GM21423 (cell line): Measurements from ENCODE around the gene CTNND2.
"Not testable (repeated sequence)": the region's sequence is repeated elsewhere in the genome, so short reads cannot be mapped to it uniquely, and the experiment has no call there.

Experiments
- ATAC-seq: cut with Tn5 transposase; IDR thresholded peaks from one replicate; pipeline ENCODE4 v1.9.1; 2021; ENCODE audit warnings: mild to moderate bottlenecking, moderate library complexity; ENCODE audit not compliant: unreplicated experiment

Gene CTNND2

DNA sequence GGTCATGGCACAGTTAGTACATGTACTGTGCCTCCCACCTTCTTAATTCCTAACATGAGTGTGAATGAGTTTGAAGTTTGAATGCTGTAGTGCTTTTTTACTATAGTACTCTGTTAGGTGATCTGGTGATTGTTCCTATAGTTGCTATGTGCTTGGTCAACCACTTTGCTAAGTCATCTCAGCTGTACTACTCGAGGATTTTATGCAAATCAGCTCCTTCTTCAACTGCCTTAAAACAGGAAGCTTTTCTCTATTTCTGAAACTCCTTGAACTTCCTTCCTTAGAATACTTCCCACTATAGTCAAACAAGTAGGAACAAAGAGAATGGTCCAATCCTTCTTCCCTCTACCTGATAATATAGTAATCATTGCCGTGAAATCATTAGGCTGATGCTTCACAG is 219.6 kb downstream of the CTNND2 start:
- ATAC-seq, result no peak

DNA sequence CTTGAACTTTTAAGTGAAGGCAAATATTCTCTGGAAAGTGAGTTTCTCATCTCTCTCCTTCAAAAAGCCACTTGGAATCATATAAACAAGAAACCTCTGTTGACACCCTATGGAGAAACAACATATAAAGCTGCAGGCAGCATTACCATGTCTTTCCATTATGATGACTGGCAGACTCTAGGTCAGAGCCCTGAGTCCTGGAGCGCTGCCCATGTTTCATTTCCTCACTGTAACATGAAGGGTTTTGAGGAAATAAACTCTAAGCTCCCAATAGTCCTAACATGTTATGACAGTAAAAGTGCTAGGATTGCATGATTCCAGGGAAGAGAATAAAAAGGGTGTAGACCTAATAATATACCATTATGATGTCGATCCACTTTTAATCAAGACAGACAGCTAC is 220.6 kb downstream of the CTNND2 start:
- ATAC-seq, result no peak

DNA sequence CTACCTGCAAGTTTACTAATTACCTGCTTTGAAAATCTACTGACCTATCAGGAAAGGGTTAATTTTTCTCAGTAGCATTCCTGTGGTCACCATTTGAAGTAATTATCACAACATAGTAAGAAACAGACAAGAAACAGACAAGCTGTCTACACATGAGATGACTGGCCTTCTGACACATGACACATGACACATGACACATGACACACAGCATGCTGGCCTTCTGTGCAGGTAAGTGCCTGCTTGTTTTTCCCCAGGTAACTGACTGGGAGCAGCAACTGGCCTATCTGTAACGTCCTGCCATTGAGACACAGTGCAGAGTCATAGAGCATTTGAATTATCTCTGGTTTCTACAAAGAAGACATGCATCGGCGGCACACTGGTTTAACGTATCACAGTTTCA is 222.4 kb downstream of the CTNND2 start:
- no peak for ATAC-seq

DNA sequence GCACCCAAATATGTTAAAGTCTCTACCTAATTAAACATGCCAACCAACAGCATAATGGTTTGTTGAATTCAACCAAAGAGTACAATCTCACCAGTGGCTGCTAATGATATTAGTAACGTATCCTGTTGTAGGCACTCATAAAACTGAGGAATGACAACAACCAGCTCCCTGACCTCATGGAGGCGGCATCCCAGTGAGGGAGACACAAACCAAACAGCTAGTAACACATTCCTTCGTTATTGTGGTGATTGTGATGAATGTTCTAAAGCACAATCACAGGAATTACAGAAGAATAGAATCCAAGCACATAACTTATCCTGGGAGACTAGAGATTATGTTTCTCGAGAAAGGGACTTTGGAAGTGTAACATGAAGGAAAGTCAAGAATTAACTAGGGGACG is 224.6 kb downstream of the CTNND2 start:
- no peak for ATAC-seq

DNA sequence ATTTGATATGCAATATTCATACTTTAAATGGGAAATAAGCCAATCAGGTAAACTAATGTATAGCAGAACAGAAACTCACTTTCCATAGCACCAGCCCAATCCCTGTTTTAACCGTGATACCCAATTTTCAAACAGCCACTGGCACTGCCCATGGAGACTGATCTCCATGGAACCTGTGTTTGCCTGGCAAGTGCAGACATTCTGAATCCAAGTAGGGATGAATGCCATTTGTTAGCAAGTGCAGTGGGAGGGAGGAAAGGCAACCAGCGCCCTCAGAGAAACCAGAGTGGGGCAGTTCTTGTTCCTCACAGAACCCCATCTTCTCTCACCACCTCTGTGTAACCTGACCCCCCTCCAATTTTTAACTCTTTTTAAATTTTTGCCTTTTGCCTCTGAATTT is 229.1 kb downstream of the CTNND2 start:
- ATAC-seq, result no peak

DNA sequence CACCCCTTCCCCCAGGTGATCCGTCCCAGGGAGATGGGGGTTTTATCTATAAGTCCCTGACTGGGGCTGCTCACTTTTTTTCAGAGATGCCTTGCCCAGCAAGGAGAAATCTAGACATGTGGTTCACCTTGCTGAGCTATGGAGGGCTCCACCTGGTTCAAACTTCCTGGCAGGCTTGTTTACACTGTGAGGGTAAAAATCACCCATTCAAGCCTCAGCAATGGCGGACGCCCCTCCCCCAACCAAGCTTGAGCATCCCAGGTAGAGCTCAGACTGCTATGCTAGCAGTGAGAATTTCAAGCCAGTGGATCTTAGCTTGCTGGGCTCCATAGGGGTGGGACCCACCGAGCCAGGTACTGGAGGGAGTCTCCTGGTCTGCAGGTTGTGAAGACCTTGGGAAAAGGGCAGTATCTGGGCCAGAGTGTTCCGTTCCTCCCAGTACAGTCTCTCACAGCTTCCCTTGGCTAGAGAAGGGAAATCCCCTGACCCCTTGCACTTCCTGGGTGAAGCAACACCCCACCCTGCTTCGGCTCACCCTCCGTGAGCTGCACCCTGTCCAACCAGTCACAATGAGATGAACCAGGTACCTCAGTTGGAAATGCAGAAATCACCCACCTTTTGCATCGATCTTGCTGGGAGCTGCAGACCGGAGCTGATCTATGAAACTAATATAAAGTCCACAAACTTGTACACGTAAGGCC is 231.7 kb downstream of the CTNND2 start:
- ATAC-seq, result no peak

DNA sequence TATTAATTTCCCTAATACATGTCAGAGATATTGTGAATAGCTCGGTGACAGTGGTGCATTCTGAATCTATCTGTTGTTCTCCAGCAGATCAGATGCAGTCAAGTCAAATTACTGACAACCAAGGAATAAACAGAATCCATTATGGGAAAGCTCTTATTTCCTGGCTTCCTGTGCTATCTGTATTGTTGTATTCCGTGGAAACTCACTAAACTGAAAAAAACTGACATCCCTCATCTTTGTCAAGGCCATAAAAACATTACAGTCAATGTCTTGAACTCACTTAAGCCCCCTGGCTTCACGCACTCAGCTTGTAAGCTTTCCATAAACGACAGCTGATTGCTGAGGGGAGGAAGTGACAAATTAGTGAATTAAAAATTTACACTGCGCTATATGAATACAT is 245.9 kb downstream of the CTNND2 start:
- no peak for ATAC-seq

DNA sequence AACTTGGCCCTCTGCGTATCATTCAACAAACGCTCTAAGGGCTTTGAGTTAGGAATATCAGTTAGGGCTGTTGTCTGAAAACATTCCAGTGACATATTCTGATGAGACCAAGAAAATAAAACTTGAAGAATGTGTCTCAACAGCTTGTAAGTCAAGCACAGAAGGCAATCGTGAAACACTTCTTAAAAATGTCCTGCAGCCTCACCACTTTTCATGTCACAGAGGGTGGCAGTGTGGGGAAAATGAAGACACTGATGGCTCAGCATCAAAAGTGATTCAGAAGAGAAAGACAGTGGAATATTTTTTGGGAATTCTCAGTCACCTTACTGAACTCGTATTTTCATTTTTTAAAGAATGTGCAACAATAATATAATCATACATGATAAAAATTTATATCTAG is 247.3 kb downstream of the CTNND2 start:
- ATAC-seq, result no peak

DNA sequence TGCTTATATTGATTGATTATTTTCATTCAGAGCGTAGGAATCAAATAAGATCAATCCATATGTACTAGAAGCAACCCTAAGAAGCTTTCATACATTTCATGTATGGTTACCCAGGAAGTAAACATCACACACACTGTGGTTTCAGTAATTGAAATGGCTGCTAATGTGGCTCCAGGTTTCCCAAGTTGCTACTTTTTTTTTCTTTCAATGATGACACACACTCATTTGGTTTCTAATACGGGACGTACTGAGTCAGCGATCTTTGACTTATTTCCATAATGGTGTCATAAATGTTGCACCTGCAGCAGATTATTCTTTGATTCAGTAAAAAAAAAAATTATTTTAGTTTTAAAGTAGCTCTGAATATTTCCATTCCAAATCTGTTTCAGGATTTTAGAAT is 248.6 kb downstream of the CTNND2 start:
- ATAC-seq, result no peak

DNA sequence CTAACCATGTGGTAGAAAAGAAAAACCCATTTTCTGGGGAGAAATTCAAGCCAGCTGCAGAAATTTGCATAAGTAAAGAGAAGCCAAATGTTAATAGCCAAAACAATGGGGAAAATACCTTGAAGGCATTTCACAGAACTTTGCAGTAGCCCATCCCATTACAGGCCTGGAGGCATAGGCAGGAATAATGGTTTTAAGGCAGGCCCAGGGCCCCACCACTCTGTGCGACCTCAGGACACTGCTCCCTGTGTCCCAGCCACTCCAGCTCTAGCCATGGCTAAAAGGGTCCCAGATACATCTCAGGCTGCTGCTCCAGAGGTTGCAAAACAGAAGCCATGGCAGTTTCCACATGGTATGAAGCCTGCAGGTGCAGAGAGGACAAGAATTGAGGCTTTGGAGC is 253.3 kb downstream of the CTNND2 start:
- no peak for ATAC-seq

DNA sequence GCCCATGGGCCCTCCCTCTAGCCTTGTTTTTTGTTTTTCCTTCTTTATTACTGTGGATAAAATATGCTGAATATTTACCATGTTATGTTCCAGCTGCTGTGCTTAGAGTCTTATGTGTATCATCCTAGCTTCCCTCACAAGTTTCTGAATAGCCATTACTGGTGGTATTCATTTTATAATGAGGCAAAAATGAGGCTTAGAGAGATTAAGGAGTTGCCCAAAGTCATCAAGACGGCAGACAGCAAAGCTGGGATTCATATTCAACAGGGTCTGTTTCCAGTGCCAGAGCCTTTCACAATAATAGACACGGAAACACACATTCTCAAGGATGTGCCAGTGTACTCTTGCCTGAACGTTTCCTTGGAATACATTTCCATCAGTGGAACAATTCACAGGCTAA is 258.1 kb downstream of the CTNND2 start:
- no peak for ATAC-seq

DNA sequence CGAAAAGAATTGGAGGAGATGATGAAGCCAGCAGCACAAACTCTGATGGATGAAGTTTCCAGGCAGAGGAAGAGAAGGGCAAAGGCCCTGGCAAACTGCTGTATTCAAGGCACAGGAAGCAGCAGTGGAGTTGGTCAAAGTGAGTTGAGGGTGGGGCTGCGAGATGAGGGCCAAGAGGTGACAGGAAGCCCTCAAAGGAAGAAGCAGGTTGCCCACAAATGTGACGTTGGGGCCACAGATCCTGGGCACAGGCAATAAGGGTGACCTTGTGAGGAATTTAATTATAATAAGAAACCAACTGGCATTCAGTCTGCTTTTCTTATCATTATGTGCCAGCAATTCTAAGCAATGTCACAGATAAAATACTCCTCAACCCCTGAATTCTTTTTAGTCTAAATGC is 261.8 kb downstream of the CTNND2 start:
- no peak for ATAC-seq

DNA sequence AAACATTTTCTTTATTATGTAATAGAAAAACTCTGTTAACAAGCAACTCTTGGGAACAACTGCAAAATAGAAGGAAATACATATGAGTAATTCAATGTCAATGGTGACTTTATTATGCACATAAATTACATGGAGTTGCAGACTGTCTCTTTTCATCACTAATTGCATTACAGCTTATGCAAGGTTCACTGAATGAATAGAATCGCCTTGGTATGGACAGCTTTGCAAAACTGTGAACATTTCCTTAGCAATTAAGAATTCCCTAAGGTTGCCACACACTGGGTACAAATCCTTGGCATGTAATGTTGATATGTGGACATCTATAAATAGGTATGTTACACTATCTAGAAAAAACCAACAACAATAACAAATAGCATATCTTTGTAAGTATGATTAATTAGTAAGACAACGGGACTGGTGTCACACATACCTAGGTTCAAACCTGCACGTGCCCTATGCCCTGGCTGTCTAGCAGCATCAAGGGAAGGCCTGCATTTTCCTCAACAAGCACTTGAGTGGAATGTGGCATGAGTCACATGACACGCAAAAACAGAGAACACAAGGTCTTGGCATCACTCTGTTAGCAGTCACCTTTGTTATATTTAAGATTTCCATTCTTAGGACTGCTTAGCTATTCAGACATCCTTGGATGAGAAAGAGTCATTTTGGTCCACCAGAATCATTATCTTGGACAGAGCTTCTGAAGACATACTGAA is 263.9 kb downstream of the CTNND2 start:
- ATAC-seq, result no peak

DNA sequence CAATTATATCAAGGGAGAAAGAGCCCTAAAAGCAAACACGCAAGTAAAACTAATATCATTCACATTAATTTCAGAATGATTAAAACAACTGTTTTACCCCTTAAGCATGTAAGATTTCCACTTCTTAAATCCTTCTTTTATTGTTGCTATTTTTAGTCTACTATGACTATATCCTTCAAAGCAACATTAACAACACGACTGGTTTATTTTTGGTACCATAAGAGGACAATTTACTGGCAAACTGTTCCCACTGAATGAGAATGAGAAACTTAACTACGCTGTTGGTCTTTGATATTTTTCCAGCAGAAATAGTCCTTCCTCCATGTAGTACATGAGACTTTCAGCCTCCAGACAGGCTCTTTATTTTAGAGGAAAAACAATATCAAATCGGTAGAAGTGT is 281.5 kb downstream of the CTNND2 start:
- ATAC-seq, result no peak

DNA sequence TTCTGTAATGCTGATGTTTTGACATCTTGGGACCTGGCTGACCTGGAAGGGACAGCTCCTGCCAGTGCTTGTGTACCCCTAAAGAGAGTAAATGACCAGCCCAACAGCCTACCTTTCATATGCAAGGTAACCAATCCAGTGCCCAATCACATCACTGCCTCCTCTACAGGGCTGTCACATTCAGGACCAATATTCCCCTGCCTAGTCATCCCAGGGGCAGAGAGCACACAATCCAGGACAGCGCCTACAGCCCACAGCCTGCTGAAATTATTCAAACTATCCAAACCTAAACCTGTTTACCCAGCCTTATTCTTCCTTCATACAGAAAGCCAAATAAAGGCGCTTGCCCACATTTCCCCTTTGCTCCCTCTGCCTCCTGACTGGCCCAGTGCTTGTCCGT is 284.1 kb downstream of the CTNND2 start:
- ATAC-seq, result no peak

DNA sequence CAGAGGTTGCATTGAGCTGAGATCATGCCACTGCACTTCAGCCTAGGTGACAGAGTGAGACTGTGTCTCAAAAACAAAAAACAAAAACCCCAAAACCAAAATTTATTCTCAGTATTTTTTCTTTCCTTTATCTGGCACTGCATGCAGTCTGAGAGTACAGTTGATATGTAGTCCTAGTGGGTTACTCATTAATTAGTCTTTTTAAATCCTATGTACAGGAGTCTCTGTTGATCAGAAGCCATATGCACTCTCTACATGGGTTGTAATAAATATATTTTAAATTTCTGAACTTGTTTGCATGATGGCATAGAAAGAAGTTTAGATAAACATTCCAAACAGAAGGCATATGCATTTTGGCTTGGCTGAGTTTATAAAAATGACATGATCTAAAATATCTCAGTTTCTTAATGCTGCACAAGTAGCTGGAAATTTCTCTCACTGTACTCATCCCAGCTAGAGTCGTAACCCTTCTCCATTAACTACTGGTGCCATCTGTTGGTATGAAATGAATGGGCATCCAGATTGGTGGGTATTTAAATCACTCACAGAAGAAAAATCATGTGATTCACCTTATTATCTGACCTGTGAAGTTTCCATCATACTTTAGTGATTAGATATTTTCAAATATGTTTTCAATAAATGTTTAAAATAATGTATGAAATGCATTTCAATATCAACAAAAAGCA is 284.8 kb downstream of the CTNND2 start:
- no peak for ATAC-seq

DNA sequence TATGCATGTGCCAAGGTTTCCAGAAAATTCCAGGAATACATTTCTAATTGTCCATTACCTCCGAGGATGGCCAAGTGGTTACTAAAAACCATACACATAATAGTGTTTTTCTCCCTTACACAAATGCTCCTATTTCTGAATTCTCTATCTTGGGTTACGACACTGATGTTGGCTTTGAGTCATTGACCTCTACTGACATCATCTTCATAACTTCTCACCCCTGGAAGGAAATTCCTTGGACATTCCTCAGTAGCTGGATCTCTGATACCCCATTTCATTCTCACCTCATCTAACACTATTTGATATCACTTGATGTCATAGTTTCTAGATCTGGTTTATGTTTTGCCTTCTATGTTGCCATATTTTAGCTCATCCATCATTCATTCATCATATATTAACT is 287.2 kb downstream of the CTNND2 start:
- no peak for ATAC-seq

DNA sequence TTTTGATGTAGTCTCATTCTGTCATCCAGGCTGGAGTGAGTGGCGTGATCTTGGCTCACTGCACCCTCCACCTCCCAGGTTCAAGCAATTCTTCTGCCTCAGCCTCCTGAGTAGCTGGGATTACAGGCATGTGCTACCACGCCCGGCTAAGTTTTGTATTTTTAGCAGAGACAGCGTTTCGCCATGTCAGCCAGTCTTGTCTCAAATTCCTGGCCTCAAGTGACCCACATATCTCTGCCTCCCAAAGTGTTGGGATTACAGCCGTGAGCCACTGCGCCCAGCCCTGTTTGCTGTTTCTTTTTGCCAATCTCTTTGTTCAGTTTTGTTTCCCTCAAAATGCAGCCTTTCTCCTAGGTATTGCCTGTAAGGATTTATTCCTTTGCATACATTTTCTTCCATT is 287.6 kb downstream of the CTNND2 start:
- ATAC-seq, result not testable (repeated sequence)

DNA sequence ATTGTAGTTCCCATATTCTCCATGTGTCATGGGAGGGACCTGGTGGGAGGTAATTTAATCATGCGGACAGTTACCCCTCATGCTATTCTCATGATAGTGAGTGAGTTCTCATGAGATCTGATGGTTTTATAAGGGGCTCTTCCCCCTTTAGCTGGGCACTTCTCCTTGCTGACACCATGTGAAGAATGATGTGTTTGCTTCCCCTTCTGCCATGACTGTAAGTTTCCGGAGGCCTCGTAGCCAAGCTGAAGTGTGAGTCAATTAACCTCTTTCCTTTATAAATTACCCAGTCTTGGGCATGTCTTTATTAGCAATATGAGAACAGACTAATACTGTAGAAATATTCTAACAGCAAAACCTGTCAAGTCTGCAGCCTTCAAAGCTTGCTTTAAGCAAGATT is 293.2 kb downstream of the CTNND2 start:
- no peak for ATAC-seq

DNA sequence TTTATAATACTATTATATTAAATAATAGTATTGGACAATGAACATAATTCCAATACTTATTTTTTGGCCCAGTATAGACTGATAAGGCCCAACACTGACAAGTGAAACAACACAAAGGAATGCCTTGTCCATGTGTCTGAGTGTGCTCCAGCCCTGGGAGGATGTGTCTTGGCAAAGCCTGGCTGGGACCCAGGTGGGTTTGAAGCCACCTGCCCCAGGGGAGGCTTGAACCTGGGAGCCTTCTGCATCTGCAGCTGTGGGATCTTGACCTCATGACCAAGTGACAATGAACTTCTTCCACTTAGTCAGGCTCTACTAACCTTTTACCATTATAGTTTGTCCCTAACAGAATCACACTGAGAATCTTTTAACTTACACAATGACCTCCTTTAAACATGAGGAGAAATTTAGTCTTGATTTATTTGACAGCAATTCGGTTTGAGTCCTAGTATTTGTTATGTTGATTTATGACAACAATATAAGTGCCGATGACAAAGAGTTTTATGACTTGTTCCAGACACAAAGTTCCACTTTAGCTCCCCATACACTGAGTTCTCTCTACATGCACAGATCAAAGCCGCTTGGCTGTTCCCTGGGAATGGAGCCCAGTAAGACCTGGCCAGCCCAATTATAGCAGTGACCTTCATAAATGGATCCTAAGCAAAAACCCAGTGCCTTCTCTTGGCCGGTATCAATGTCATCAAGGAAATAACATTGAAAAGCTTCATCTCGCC is 294.5 kb downstream of the CTNND2 start:
- ATAC-seq, result no peak

DNA sequence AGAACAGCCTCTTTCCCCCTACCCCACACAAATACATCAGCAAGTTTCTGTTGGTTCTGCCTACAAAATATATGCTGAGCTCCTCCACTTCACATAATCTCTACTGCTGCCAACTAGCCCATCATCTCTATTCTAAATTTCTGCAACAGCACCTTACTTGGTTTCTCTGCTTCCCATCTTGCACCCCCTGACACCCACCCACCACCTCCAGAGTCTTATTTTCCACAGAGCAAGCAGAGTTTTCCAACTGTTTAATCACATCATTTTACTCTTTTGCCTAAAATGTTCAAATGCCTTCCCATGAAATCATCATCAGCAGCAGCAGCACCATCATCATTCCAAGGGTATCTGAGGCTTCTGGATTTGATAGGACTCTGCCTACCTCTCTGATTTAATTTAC is 295.7 kb downstream of the CTNND2 start:
- ATAC-seq, result no peak
